Naive thymus-derived CD4-positive, alpha-beta T cell (primary cell): Measurements from ENCODE around the gene THSD4. TPM values are rescaled to one million over a fixed set of nuclear protein-coding genes. Genes with fewer than 3 reads are reported as not detected.
"Not testable (repeated sequence)": the region's sequence is repeated elsewhere in the genome, so short reads cannot be mapped to it uniquely, and the experiment has no call there.

ENCODE experiments used
- ATAC-seq: fragments of 150-1000 bp; cut with Tn5 transposase; 2 replicates; pipeline ENCODE4 v1.10.0; 2021; ENCODE audit warnings: mild to moderate bottlenecking, moderate library complexity
- CTCF ChIA-PET: fragments of 350-600 bp; sonication (Branson Sonifier 250); formaldehyde crosslinking; loops from one replicate; lab custom pipeline; 2021; ENCODE audit warnings: antibody characterized with exemption; lab: Charles Lee
- POLR2A ChIA-PET: fragments of 350-600 bp; sonication (Branson Sonifier 250); formaldehyde crosslinking; loops from one replicate; lab custom pipeline; 2021; ENCODE audit warnings: antibody characterized with exemption, inconsistent platforms; lab: Charles Lee
- DNase-seq, 9 donors: peaks; one replicate each; pipeline versions ENCODE4 v3.0.0 to v3.0.0-alpha.2; 2020 to 2022; ENCODE audit warnings: mixed read lengths in 1 of 9
- H3K27ac ChIP-seq: one replicate; pipeline ENCODE4 v1.7.0; 2013; ENCODE audit warnings: mild to moderate bottlenecking, low read depth, low read length, moderate library complexity
- H3K27me3 ChIP-seq, 2 donors: one replicate each; pipeline ENCODE4 v1.7.0; 2013; ENCODE audit warnings: low read length in 2 of 2, mild to moderate bottlenecking in 2 of 2, moderate library complexity in 2 of 2; ENCODE audit not compliant: control insufficient read depth in 2 of 2, insufficient read depth in 2 of 2
- H3K36me3 ChIP-seq, 3 experiments: 1 replicate in 2 of 3; 2 replicates in 1 of 3; pipeline ENCODE4 v1.7.0; 2013; ENCODE audit warnings: low read length in 3 of 3, mild to moderate bottlenecking in 3 of 3, moderate library complexity in 1 of 3; ENCODE audit not compliant: insufficient read depth in 3 of 3, control insufficient read depth in 2 of 3
- H3K4me1 ChIP-seq, 2 donors: one replicate each; pipeline ENCODE4 v1.7.0; 2013; ENCODE audit warnings: low read length in 2 of 2, mild to moderate bottlenecking in 2 of 2, moderate library complexity in 1 of 2; ENCODE audit not compliant: control insufficient read depth in 2 of 2, insufficient read depth in 2 of 2
- H3K4me3 ChIP-seq: 2 replicates; pipeline ENCODE4 v1.7.0; 2013; ENCODE audit warnings: mild to moderate bottlenecking, low read length
- H3K9me3 ChIP-seq, 3 experiments: 1 replicate in 2 of 3; 2 replicates in 1 of 3; pipeline ENCODE4 v1.7.0; 2013; ENCODE audit warnings: low read length in 3 of 3; ENCODE audit not compliant: control insufficient read depth in 2 of 3
- H3K27ac Mint-ChIP-seq, 9 donors: one replicate each; pipeline ENCODE4 v1.8.0; 2020 to 2022; ENCODE audit warnings: mixed read lengths in 9 of 9, mild to moderate bottlenecking in 8 of 9, moderate library complexity in 5 of 9, inconsistent platforms in 2 of 9
- H3K27me3 Mint-ChIP-seq, 5 donors: one replicate each; pipeline ENCODE4 v1.8.0; 2021 to 2022; ENCODE audit warnings: mixed read lengths in 5 of 5, mild to moderate bottlenecking in 1 of 5
- H3K36me3 Mint-ChIP-seq, 5 donors: one replicate each; pipeline ENCODE4 v1.8.0; 2020 to 2022; ENCODE audit warnings: mixed read lengths in 5 of 5, mild to moderate bottlenecking in 3 of 5, inconsistent platforms in 1 of 5
- H3K4me1 Mint-ChIP-seq, 7 donors: one replicate each; pipeline ENCODE4 v1.8.0; 2020 to 2022; ENCODE audit warnings: mixed read lengths in 7 of 7, mild to moderate bottlenecking in 3 of 7, inconsistent platforms in 1 of 7
- H3K4me3 Mint-ChIP-seq, 10 donors: one replicate each; pipeline ENCODE4 v1.8.0; 2020 to 2022; ENCODE audit warnings: mild to moderate bottlenecking in 10 of 10, mixed read lengths in 10 of 10, moderate library complexity in 6 of 10, inconsistent platforms in 2 of 10
- H3K9me3 Mint-ChIP-seq, 11 donors: one replicate each; pipeline ENCODE4 v1.8.0; 2020 to 2022; ENCODE audit warnings: mixed read lengths in 11 of 11, mild to moderate bottlenecking in 4 of 11, inconsistent platforms in 1 of 11, moderate library complexity in 1 of 11
- intact Hi-C, 2 donors: fragments of 100-400 bp; cut with micrococcal nuclease; formaldehyde crosslinking; loops; one replicate each; pipeline ENCODE4 v1.15.1; 2023
- polyA plus RNA-seq, 2 donors: library from polyadenylated mRNA; unstranded; fragments of 300-500 nt; fragmentation: Illumina TruSeq; gene quantifications; one replicate each; pipeline ENCODE4 v1.2.3, GENCODE V29; 2021
- total RNA-seq, 6 experiments: library from RNA in 5 of 6; stranded (reverse) in 5 of 6; gene quantifications; 1 replicate in 5 of 6; 2 replicates in 1 of 6; pipeline ENCODE4 v1.2.3 and lab custom pipeline; 2021 to 2026

Gene THSD4
- total and polyA plus RNA-seq, 7 experiments from 2014 or later, result not detected

- H3K27ac ChIP-seq, H3K36me3 ChIP-seq, H3K27me3 ChIP-seq, intact Hi-C loops, H3K4me3 ChIP-seq, H3K4me1 Mint-ChIP-seq, ATAC-seq, H3K9me3 ChIP-seq, H3K27ac Mint-ChIP-seq, H3K4me3 Mint-ChIP-seq, H3K4me1 ChIP-seq, CTCF ChIA-PET, DNase-seq, POLR2A ChIA-PET, H3K36me3 Mint-ChIP-seq: not testable (repeated sequence)
- Mint-ChIP-seq H3K27me3 (peaks cover 0 to 21% (median 14%) of the 10 kb centered on the region in 5 donors), H3K9me3 (peaks cover 5 to 42% (median 15%) of the 10 kb centered on the region in 11 donors)
Observed at GRCh38 chr15:71174360-71174759, 59.1 kb downstream of the THSD4 start.

DNA sequence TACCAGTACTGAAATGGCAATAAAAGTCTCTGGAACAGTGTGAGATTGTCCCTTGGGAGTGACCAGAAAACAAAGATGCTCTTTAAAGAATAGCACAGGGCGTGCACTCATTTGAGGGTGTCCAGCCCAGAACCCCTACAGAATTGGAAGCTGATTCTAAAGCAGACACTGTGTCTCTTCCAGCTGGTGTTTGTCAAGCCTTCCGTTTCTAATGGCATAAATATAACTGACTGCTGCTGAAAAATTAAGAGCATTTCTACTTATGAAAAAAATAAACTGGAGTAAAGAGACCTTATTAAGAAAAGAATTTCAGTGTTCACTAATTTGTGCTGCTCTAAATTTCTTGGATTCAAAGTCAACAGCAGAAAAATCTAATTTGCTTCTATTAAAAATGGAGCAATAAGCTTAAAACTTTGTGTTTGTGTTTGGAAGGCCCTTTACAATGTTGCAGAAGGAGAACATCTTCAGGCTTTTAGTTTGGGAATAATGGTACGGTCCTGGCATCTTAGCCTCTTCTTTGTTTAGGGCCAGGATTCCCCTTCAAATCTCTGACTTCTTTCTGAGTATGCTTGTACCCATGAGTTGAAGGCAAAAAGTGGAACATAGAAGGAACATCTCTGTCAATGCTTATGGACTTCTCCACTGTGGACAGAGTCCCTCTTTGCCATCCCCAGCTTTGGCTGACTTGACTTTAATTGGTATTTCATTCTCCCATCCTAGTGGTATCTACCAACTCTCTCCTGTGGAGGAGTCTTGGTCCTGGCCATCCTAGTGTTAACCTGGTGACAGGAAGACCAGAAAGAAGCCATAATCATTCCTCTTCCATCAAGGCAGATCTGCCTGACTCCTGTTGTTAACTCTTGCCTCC, 65.9 kb downstream of the THSD4 start:
- no peaks in the 10 kb centered on the region for H3K36me3 Mint-ChIP-seq
- Histone ChIP-seq H3K27ac (no peak overlapping the region), H3K27me3 (no peaks in the 10 kb centered on the region), H3K36me3 (no peaks in the 10 kb centered on the region), H3K4me1 (no peaks in the 10 kb centered on the region), H3K9me3 (no peaks in the 10 kb centered on the region), H3K4me3 (no peak overlapping the region)
- intact Hi-C loops, result no loop called here
- no peaks in the 10 kb centered on the region for H3K9me3 Mint-ChIP-seq
- ATAC-seq (no peak), DNase-seq (no peak)
- H3K27ac Mint-ChIP-seq, result no peak overlapping the region
- H3K4me1 Mint-ChIP-seq, result peaks cover 0 to 4% (median 0%) of the 10 kb centered on the region in 7 donors
- ChIA-PET POLR2A (no interaction called here), CTCF (no interaction called here)
- peaks cover 0 to 9% (median 8%) of the 10 kb centered on the region in 5 donors for H3K27me3 Mint-ChIP-seq
- H3K4me3 Mint-ChIP-seq, result no peak overlapping the region

GRCh38 chr15:71182522-71182921, 67.3 kb downstream of the THSD4 start:
- ChIA-PET POLR2A (no interaction called here), CTCF (no interaction called here)
- no peak overlapping the region for H3K27ac ChIP-seq
- Mint-ChIP-seq H3K9me3 (no peaks in the 10 kb centered on the region), H3K4me3 (no peak overlapping the region), H3K27me3 (peaks cover 0 to 9% (median 8%) of the 10 kb centered on the region in 5 donors), H3K27ac (no peak overlapping the region), H3K4me1 (peaks cover 0 to 4% (median 0%) of the 10 kb centered on the region in 7 donors), H3K36me3 (no peaks in the 10 kb centered on the region)
- H3K27me3 ChIP-seq, result no peaks in the 10 kb centered on the region
- intact Hi-C loops, result no loop called here
- no peaks in the 10 kb centered on the region for H3K9me3 ChIP-seq
- H3K36me3 ChIP-seq, result no peaks in the 10 kb centered on the region
- DNase-seq (no peak), ATAC-seq (no peak)
- H3K4me3 ChIP-seq, result no peak overlapping the region
- H3K4me1 ChIP-seq, result no peaks in the 10 kb centered on the region

DNA sequence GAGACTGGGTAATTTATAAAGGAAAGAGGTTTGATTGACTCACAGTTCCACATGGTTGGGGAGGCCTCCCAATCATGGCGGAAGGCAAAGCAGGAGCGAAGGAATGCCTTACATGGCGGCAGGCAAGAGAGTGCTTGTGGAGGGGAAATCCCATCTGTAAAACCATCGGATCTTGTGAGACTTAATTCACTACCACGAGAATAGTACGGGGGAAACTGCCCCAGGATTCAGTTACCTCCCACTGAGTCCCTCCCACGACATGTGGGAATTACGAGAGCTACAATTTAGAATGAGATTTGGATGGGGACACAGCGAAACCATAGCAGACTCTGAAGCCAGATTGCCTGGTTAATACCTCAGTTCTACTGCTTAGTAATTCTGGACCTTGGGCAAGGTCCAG, 67.8 kb downstream of the THSD4 start:
- H3K4me1 ChIP-seq, result no peaks in the 10 kb centered on the region
- no peaks in the 10 kb centered on the region for H3K36me3 Mint-ChIP-seq

DNA sequence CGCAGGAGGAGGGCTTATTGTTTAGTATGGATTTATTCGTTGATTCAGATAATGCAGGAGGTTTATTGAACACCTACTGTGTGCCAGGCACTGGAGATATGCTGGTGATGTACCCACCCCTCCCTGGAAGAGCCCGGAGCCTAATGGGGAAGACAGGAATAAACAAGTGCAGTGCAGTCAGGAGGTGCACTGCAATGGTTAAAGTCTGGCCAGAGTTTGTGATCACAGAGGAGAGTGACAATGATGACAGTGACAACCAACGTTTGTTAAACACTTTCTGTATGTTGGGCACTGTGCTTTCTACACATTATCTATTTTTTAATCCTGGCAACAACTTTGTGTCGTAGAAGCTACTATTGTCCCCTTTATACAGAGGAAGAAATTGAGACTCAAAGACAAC, 70.4 kb downstream of the THSD4 start:
- POLR2A ChIA-PET, result no interaction called here
- ATAC-seq, result no peak
- peaks cover 0 to 9% (median 8%) of the 10 kb centered on the region in 5 donors for H3K27me3 Mint-ChIP-seq

More for the DNA sequence above, 67.8 kb downstream of the THSD4 start:
- ChIA-PET POLR2A (no interaction called here), CTCF (no interaction called here)
- intact Hi-C loops, result no loop called here
- Histone ChIP-seq H3K27me3 (no peaks in the 10 kb centered on the region), H3K4me3 (no peak overlapping the region), H3K9me3 (no peaks in the 10 kb centered on the region), H3K36me3 (no peaks in the 10 kb centered on the region), H3K27ac (no peak overlapping the region)
- H3K27me3 Mint-ChIP-seq, result peaks cover 0 to 9% (median 8%) of the 10 kb centered on the region in 5 donors
- H3K4me3 Mint-ChIP-seq, result no peak overlapping the region
- no peak overlapping the region for H3K27ac Mint-ChIP-seq
- ATAC-seq (no peak), DNase-seq (no peak)
- peaks cover 0 to 4% (median 0%) of the 10 kb centered on the region in 7 donors for H3K4me1 Mint-ChIP-seq
- H3K9me3 Mint-ChIP-seq, result no peaks in the 10 kb centered on the region

DNA sequence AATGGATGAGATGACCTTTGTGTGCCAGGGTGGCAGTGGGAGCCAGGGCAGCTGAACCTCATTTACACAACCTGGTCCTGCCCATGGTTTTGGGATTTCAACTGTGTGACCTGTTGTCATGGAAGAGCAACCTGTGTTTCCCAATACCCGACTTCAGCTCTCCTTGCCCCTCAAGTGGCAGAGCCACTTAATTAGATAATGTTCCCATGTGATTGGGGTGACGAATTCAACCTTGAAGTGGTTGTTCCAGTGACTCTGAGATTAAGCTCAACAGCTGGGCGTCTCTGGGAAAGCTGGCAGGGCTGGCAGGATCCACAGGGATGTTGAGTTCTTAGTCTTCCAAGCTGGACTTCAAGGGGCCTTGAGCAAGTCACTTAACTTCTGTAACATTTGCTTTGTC, 71.0 kb downstream of the THSD4 start:
- CTCF ChIA-PET, result no interaction called here
- Histone ChIP-seq H3K9me3 (no peaks in the 10 kb centered on the region), H3K27me3 (no peaks in the 10 kb centered on the region), H3K27ac (no peak overlapping the region), H3K36me3 (no peaks in the 10 kb centered on the region), H3K4me3 (no peak overlapping the region), H3K4me1 (no peaks in the 10 kb centered on the region)
- DNase-seq (no peak), ATAC-seq (no peak)
- H3K36me3 Mint-ChIP-seq, result no peaks in the 10 kb centered on the region
- POLR2A ChIA-PET, result no interaction called here
- no peaks in the 10 kb centered on the region for H3K9me3 Mint-ChIP-seq
- intact Hi-C loops, result no loop called here
- H3K27ac Mint-ChIP-seq, result no peak overlapping the region
- peaks cover 0 to 13% (median 9%) of the 10 kb centered on the region in 5 donors for H3K27me3 Mint-ChIP-seq
- H3K4me3 Mint-ChIP-seq, result no peak overlapping the region
- H3K4me1 Mint-ChIP-seq, result peaks cover 0 to 4% (median 0%) of the 10 kb centered on the region in 7 donors

More for the DNA sequence above, 70.4 kb downstream of the THSD4 start:
- intact Hi-C loops, result no loop called here
- Mint-ChIP-seq H3K9me3 (no peaks in the 10 kb centered on the region), H3K4me3 (no peak overlapping the region), H3K36me3 (no peaks in the 10 kb centered on the region), H3K4me1 (peaks cover 0 to 4% (median 0%) of the 10 kb centered on the region in 7 donors), H3K27ac (no peak overlapping the region)
- Histone ChIP-seq H3K9me3 (no peaks in the 10 kb centered on the region), H3K36me3 (no peaks in the 10 kb centered on the region), H3K27ac (no peak overlapping the region), H3K4me3 (no peak overlapping the region), H3K4me1 (no peaks in the 10 kb centered on the region), H3K27me3 (no peaks in the 10 kb centered on the region)
- no peak for DNase-seq
- CTCF ChIA-PET, result no interaction called here

- no peak for ATAC-seq
- H3K4me3 ChIP-seq, result no peak overlapping the region
- Mint-ChIP-seq H3K4me1 (peaks cover 0 to 4% (median 0%) of the 10 kb centered on the region in 7 donors), H3K27me3 (peaks cover 0 to 15% (median 9%) of the 10 kb centered on the region in 5 donors), H3K27ac (no peak overlapping the region), H3K9me3 (no peaks in the 10 kb centered on the region), H3K4me3 (no peak overlapping the region), H3K36me3 (no peaks in the 10 kb centered on the region)
- ChIA-PET POLR2A (no interaction called here), CTCF (no interaction called here)
- no peaks in the 10 kb centered on the region for H3K9me3 ChIP-seq
- DNase-seq, result no peak
- intact Hi-C loops, result no loop called here
- no peaks in the 10 kb centered on the region for H3K4me1 ChIP-seq
- H3K27ac ChIP-seq, result no peak overlapping the region
- no peaks in the 10 kb centered on the region for H3K27me3 ChIP-seq
- H3K36me3 ChIP-seq, result no peaks in the 10 kb centered on the region
Observed at GRCh38 chr15:71187078-71187477, 71.8 kb downstream of the THSD4 start.
